Suprapubic skin (tissue), 4 donors: Measurements from ENCODE around the gene ULK4. TPM values are rescaled to one million over a fixed set of nuclear protein-coding genes. Genes with fewer than 3 reads are reported as not detected.

Experiments used
- DNase-seq, 2 donors: peaks; one replicate each; pipeline ENCODE4 v3.0.0-alpha.2; 2019; ENCODE audit warnings: low spot score in 2 of 2
- H3K27ac ChIP-seq: fragments of 200-600 bp; sonication (generic); one replicate; pipeline ENCODE4 v1.5.1; 2019
- H3K27me3 ChIP-seq: fragments of 200-600 bp; sonication (generic); one replicate; pipeline ENCODE4 v1.5.1; 2019
- H3K36me3 ChIP-seq: fragments of 200-600 bp; sonication (generic); one replicate; pipeline ENCODE4 v1.5.1; 2019
- H3K4me1 ChIP-seq: fragments of 200-600 bp; sonication (generic); one replicate; pipeline ENCODE4 v1.5.1; 2019
- H3K4me3 ChIP-seq: fragments of 200-600 bp; sonication (generic); one replicate; pipeline ENCODE4 v1.5.1; 2019; ENCODE audit warnings: mild to moderate bottlenecking
- H3K9me3 ChIP-seq: fragments of 200-600 bp; sonication (generic); one replicate; pipeline ENCODE4 v1.5.1; 2019
- CTCF ChIP-seq, 2 donors: fragments of 200-600 bp in 1 of 2; fragments of 450-650 bp in 1 of 2; sonication (generic) in 1 of 2; IDR thresholded peaks; one replicate each; pipeline ENCODE4 v1.5.1; 2016 to 2019; ENCODE audit warnings: antibody characterized with exemption in 2 of 2, mild to moderate bottlenecking in 1 of 2, moderate library complexity in 1 of 2
- EP300 ChIP-seq: sonication (generic); formaldehyde crosslinking; IDR thresholded peaks from one replicate; pipeline ENCODE4 v1.6.1; 2017; ENCODE audit warnings: antibody characterized with exemption
- POLR2A ChIP-seq, 2 donors: fragments of 450-650 bp; IDR thresholded peaks; one replicate each; pipeline ENCODE4 v1.6.1; 2017; ENCODE audit warnings: antibody characterized with exemption in 2 of 2, mild to moderate bottlenecking in 2 of 2, moderate library complexity in 2 of 2
- POLR2AphosphoS5 ChIP-seq, 3 donors: sonication (generic); formaldehyde crosslinking; IDR thresholded peaks; one replicate each; pipeline ENCODE4 v1.6.1; 2017; ENCODE audit warnings: antibody characterized with exemption in 3 of 3
- WGBS: methylation state at CpG from one replicate; pipeline ENCODE4 v1.1.5; 2018; 5-methylcytosine and 5-hydroxymethylcytosine counted together
- total RNA-seq, 4 donors: library from RNA; depleted of rRNA; stranded (reverse); fragments of >200 nt; gene quantifications; one replicate each; pipeline ENCODE4 v1.1.0, GENCODE V29; 2016

Gene ULK4
- total RNA-seq, 4 donors from 2014 or later, result 11.7 to 21.7 (median 16.6) TPM

GRCh38 chr3:41960826-41961750, 815 bp downstream of the ULK4 start:
- peak in 1 of 2 donors; percentile 68 for DNase-seq
- peak overlapping the region; percentile 86 for H3K27ac ChIP-seq
- H3K36me3 ChIP-seq, result no peaks in the 10 kb centered on the region
- 4% methylated on average over 9 of the region's 45 CpGs for WGBS
- H3K27me3 ChIP-seq, result no peaks in the 10 kb centered on the region
- H3K4me3 ChIP-seq, result peak overlapping the region; percentile 98
- no peak for TF ChIP-seq EP300
- TF ChIP-seq POLR2A (IDR thresholded peaks at IDR 0.05), result no peak
- no peak for TF ChIP-seq CTCF (IDR thresholded peaks at IDR 0.05)
- TF ChIP-seq POLR2AphosphoS5 (IDR thresholded peaks at IDR 0.05), result no peak
- peaks cover 13% of the 10 kb centered on the region for H3K4me1 ChIP-seq
- no peaks in the 10 kb centered on the region for H3K9me3 ChIP-seq

GRCh38 chr3:41956574-41956973, 5.3 kb downstream of the ULK4 start:
- DNase-seq, result no peak
- H3K27me3 ChIP-seq, result no peaks in the 10 kb centered on the region
- TF ChIP-seq POLR2A (IDR thresholded peaks at IDR 0.05) (no peak), CTCF (IDR thresholded peaks at IDR 0.05) (no peak), EP300 (no peak), POLR2AphosphoS5 (IDR thresholded peaks at IDR 0.05) (no peak)
- H3K27ac ChIP-seq, result no peak overlapping the region
- peaks cover 7% of the 10 kb centered on the region for H3K4me1 ChIP-seq
- peaks cover 4% of the 10 kb centered on the region for H3K36me3 ChIP-seq
- H3K9me3 ChIP-seq, result no peaks in the 10 kb centered on the region
- no peak overlapping the region for H3K4me3 ChIP-seq

- 93% methylated on average over 18 of the region's 18 CpGs for WGBS
Measured at GRCh38 chr3:41955192-41955591, 6.7 kb downstream of the ULK4 start.

GRCh38 chr3:41943311-41943843, 18.5 kb downstream of the ULK4 start:
- DNase-seq, result no peak
- Histone ChIP-seq H3K27ac (no peak overlapping the region), H3K4me1 (no peaks in the 10 kb centered on the region), H3K27me3 (no peaks in the 10 kb centered on the region), H3K4me3 (no peak overlapping the region), H3K36me3 (no peaks in the 10 kb centered on the region), H3K9me3 (no peaks in the 10 kb centered on the region)
- 98% methylated on average over 3 of the region's 3 CpGs for WGBS
- no peak for TF ChIP-seq CTCF (IDR thresholded peaks at IDR 0.05)
- no peak for TF ChIP-seq EP300
- no peak for TF ChIP-seq POLR2A (IDR thresholded peaks at IDR 0.05)
- no peak for TF ChIP-seq POLR2AphosphoS5 (IDR thresholded peaks at IDR 0.05)

More at GRCh38 chr3:41955192-41955591, 6.7 kb downstream of the ULK4 start:
- peaks cover 4% of the 10 kb centered on the region for H3K36me3 ChIP-seq
- no peaks in the 10 kb centered on the region for H3K4me1 ChIP-seq
- TF ChIP-seq EP300 (no peak), POLR2A (IDR thresholded peaks at IDR 0.05) (no peak), POLR2AphosphoS5 (IDR thresholded peaks at IDR 0.05) (no peak), CTCF (IDR thresholded peaks at IDR 0.05) (no peak)
- no peak overlapping the region for H3K27ac ChIP-seq
- no peaks in the 10 kb centered on the region for H3K27me3 ChIP-seq
- no peaks in the 10 kb centered on the region for H3K9me3 ChIP-seq
- no peak for DNase-seq
- H3K4me3 ChIP-seq, result no peak overlapping the region

- no peak overlapping the region for H3K27ac ChIP-seq
- TF ChIP-seq EP300 (no peak), POLR2AphosphoS5 (IDR thresholded peaks at IDR 0.05) (no peak), POLR2A (IDR thresholded peaks at IDR 0.05) (no peak), CTCF (IDR thresholded peaks at IDR 0.05) (no peak)
- no peak overlapping the region for H3K4me3 ChIP-seq
- no peaks in the 10 kb centered on the region for H3K9me3 ChIP-seq
- no peaks in the 10 kb centered on the region for H3K4me1 ChIP-seq
- H3K27me3 ChIP-seq, result no peaks in the 10 kb centered on the region
- no peaks in the 10 kb centered on the region for H3K36me3 ChIP-seq
- DNase-seq, result no peak
Measured at GRCh38 chr3:41940393-41940792, 21.5 kb downstream of the ULK4 start.
